ENCODE data around the gene NOVA2. TPM values are rescaled to one million over a fixed set of nuclear protein-coding genes. Genes with fewer than 3 reads are reported as not detected.

NOVA2 gene
- total and polyA plus RNA-seq, 2 of the 8 experiments (the other 6 are each of a cell fraction or from before 2014, with no cell fraction given) = 3.2 to 24.6 TPM

- H4K91ac ChIP-seq (replicated peaks; ENCODE audit: insufficient read length, low read length) = no peak overlapping the region
- POLR2A ChIA-PET (ENCODE audit: partially characterized antibody) = interaction anchor here (0.8 to 1.6 kb wide), 2 partner anchors 12 to 15 kb away, joined by 4 to 5 read pairs; no protein-coding TSS in a partner anchor
- no peak overlapping the region for H3K27ac ChIP-seq (ENCODE audit: low read depth, low read length)
- H2BK120ac ChIP-seq (replicated peaks; ENCODE audit: low read depth, low read length) = no peak overlapping the region
- no peak overlapping the region for H2BK12ac ChIP-seq (ENCODE audit: low read depth, low read length)
- H2AK5ac ChIP-seq (ENCODE audit: low read depth, low read length) = no peak overlapping the region
- no peak overlapping the region for H3K18ac ChIP-seq (ENCODE audit: extremely low read depth, low read length)
- H3K14ac ChIP-seq (ENCODE audit: insufficient read length) = no peak overlapping the region
- peaks cover 2 to 10% of the 10 kb centered on the region in 2 experiments for H4K20me1 ChIP-seq (replicated peaks in 1 of 2; ENCODE audit: control insufficient read depth in 1 of 2, insufficient read depth in 2 of 2, low read length in 2 of 2)
- H2BK20ac ChIP-seq (ENCODE audit: low read length) = no peak overlapping the region
- H3K4me3 ChIP-seq (ENCODE audit: extremely low read depth in 1 of 4, insufficient read depth in 2 of 4, low read depth in 3 of 4, low read length in 4 of 4) = no peak overlapping the region
- no peak overlapping the region for H2BK15ac ChIP-seq (ENCODE audit: low read length)
- FAIRE-seq (no peak), DNase-seq (ENCODE audit: low read depth in 1 of 2, low spot score in 2 of 2) (no peak)
- H4K8ac ChIP-seq (ENCODE audit: extremely low read depth, insufficient read depth, low read length) = no peak overlapping the region
- no peak overlapping the region for H3K56ac ChIP-seq (replicated peaks; ENCODE audit: insufficient read length, low read depth, low read length)
- peaks cover 22% of the 10 kb centered on the region; the same call in 1 of the 2 replicates for H3K23me2 ChIP-seq (ENCODE audit: low read depth, low read length)
- peaks cover 0 to 8% (median 2%) of the 10 kb centered on the region in 4 experiments; a peak in 3 of 8 replicates for H3K36me3 ChIP-seq (ENCODE audit: control insufficient read depth in 2 of 4, insufficient read depth in 4 of 4, low read length in 3 of 4)
- no peak overlapping the region for H3K9ac ChIP-seq (replicated peaks in 1 of 4; ENCODE audit: extremely low read depth in 1 of 4, low read depth in 3 of 4, low read length in 3 of 4)
- 91 to 100% methylated on average over 1 to 4 of the region's 4 CpGs for WGBS, 2 experiments (ENCODE audit: extremely low coverage in 1 of 2, insufficient coverage in 1 of 2, insufficient read length in 1 of 2, insufficient replicate concordance in 2 of 2, low coverage in 1 of 2, low lambda C conversion rate in 2 of 2, missing lambda C conversion rate in 1 of 2)
- no peak overlapping the region for H3K23ac ChIP-seq (ENCODE audit: insufficient read length)
- H3K4me1 ChIP-seq (replicated peaks in 1 of 4; ENCODE audit: control insufficient read depth in 3 of 4, insufficient read depth in 4 of 4, low read length in 3 of 4) = peaks cover 0 to 2% (median under 1%) of the 10 kb centered on the region in 4 experiments; a peak in 3 of 7 replicates
- H3K9me3 ChIP-seq (ENCODE audit: insufficient read depth in 2 of 2, low read depth in 1 of 2, low read length in 1 of 2) = no peaks in the 10 kb centered on the region
- peak overlapping the region in 1 of 2 experiments; percentile 95; a peak in 1 of 4 replicates for H3K4me2 ChIP-seq (ENCODE audit: insufficient read depth in 1 of 2, low read depth in 2 of 2, low read length in 2 of 2)
- no peak overlapping the region for H2BK5ac ChIP-seq (ENCODE audit: low read depth, low read length)
- H3K4ac ChIP-seq (replicated peaks; ENCODE audit: insufficient read length, low read depth, low read length) = no peak overlapping the region
- peaks cover 3% of the 10 kb centered on the region; the same call in 1 of the 2 replicates for H3K79me1 ChIP-seq (ENCODE audit: low read depth, low read length)
- no peak overlapping the region for H2AFZ ChIP-seq (ENCODE audit: low read length)
- peaks cover 0 to 16% (median 11%) of the 10 kb centered on the region in 4 experiments; a peak in 6 of 7 replicates for H3K27me3 ChIP-seq (replicated peaks in 1 of 4; ENCODE audit: control insufficient read depth in 3 of 4, extremely low read depth in 1 of 4, insufficient read depth in 3 of 4, low read length in 3 of 4)
- TF ChIP-seq HDAC2 (IDR thresholded peaks at IDR 0.05; ENCODE audit: borderline replicate concordance in 1 of 2, low read depth in 2 of 2, low read length in 2 of 2) (no peak), RAD21 (IDR thresholded peaks at IDR 0.05 in 1 of 2, conservative IDR thresholded peaks at IDR 0.05 in 1 of 2; ENCODE audit: low read depth in 2 of 2, low read length in 2 of 2) (no peak), KDM4A (IDR thresholded peaks at IDR 0.05; ENCODE audit: low read depth, low read length, severe bottlenecking) (no peak), KDM1A (IDR thresholded peaks at IDR 0.05; ENCODE audit: borderline replicate concordance, low read length) (peak; percentile 83)
- H3K79me2 ChIP-seq (ENCODE audit: control insufficient read depth in 1 of 2, insufficient read depth in 2 of 2, low read length in 2 of 2) = no peaks in the 10 kb centered on the region
- no peak overlapping the region for H4K5ac ChIP-seq (ENCODE audit: insufficient read length, low read depth, low read length)
- CTCF ChIA-PET (ENCODE audit: partially characterized antibody) = interaction anchor here (1.5 to 3.2 kb wide), 2 partner anchors 83 to 105 kb away, joined by 3 to 9 read pairs; no protein-coding TSS in a partner anchor
These were observed 73.6 kb downstream of the NOVA2 start for GRCh38 chr19:45899919-45900589.
